NCI-H2081 treated with DMSO at 0.1 percent for 48 hours (cell line): ENCODE data around the gene POLL.
"Not testable (repeated sequence)": the region's sequence is repeated elsewhere in the genome, so short reads cannot be mapped to it uniquely, and the experiment has no call there.

ENCODE experiments used
- DNase-seq: peaks from one replicate; lab custom pipeline; 2025; lab: John Stamatoyannopoulos, UW

The POLL gene

GRCh38 chr10:101587725-101588653 is at the start of gene POLL, which contains the start of gene DPCD:
POLL (minus strand) TSS chr10:101588257; CDS start chr10:101587360, 897 bp downstream.
DPCD (plus strand) TSS chr10:101588321; CDS start chr10:101588337, 16 bp downstream.
- DNase-seq = peak; percentile 40

- DNase-seq = not testable (repeated sequence)
These were observed 45.5 kb upstream of the POLL start for GRCh38 chr10:101633510-101633909.

- DNase-seq = no peak
These were observed 43.9 kb upstream of the POLL start for GRCh38 chr10:101631821-101632475.

GRCh38 chr10:101630633-101630920 is 42.5 kb upstream of the POLL start:
- no peak for DNase-seq

GRCh38 chr10:101629837-101630632 is 42.0 kb upstream of the POLL start:
- no peak for DNase-seq

GRCh38 chr10:101625821-101626412 is 37.9 kb upstream of the POLL start:
- DNase-seq = no peak

GRCh38 chr10:101624526-101625102 is 36.6 kb upstream of the POLL start:
- DNase-seq = no peak

- DNase-seq = no peak
These were observed 35.5 kb upstream of the POLL start for GRCh38 chr10:101623528-101623927.

GRCh38 chr10:101619983-101620382 is 31.9 kb upstream of the POLL start:
- no peak for DNase-seq

GRCh38 chr10:101618871-101619270 is 30.8 kb upstream of the POLL start:
- no peak for DNase-seq

- DNase-seq = no peak
These were observed 29.9 kb upstream of the POLL start for GRCh38 chr10:101617824-101618568.

GRCh38 chr10:101617102-101617823 is 29.2 kb upstream of the POLL start:
- DNase-seq = no peak

- no peak for DNase-seq
These were observed 28.5 kb upstream of the POLL start for GRCh38 chr10:101616415-101617101.

GRCh38 chr10:101615525-101616116 is 27.6 kb upstream of the POLL start:
- no peak for DNase-seq

- DNase-seq = no peak
These were observed 26.8 kb upstream of the POLL start for GRCh38 chr10:101614663-101615524.

GRCh38 chr10:101613646-101614045 is 25.6 kb upstream of the POLL start:
- DNase-seq = no peak

GRCh38 chr10:101612872-101613271 is 24.8 kb upstream of the POLL start:
- DNase-seq = no peak

GRCh38 chr10:101612086-101612485 is 24.0 kb upstream of the POLL start:
- DNase-seq = no peak
